Measurements from ENCODE around the gene ABHD15.

Gene ABHD15, protein sequence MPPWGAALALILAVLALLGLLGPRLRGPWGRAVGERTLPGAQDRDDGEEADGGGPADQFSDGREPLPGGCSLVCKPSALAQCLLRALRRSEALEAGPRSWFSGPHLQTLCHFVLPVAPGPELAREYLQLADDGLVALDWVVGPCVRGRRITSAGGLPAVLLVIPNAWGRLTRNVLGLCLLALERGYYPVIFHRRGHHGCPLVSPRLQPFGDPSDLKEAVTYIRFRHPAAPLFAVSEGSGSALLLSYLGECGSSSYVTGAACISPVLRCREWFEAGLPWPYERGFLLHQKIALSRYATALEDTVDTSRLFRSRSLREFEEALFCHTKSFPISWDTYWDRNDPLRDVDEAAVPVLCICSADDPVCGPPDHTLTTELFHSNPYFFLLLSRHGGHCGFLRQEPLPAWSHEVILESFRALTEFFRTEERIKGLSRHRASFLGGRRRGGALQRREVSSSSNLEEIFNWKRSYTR

DNA sequence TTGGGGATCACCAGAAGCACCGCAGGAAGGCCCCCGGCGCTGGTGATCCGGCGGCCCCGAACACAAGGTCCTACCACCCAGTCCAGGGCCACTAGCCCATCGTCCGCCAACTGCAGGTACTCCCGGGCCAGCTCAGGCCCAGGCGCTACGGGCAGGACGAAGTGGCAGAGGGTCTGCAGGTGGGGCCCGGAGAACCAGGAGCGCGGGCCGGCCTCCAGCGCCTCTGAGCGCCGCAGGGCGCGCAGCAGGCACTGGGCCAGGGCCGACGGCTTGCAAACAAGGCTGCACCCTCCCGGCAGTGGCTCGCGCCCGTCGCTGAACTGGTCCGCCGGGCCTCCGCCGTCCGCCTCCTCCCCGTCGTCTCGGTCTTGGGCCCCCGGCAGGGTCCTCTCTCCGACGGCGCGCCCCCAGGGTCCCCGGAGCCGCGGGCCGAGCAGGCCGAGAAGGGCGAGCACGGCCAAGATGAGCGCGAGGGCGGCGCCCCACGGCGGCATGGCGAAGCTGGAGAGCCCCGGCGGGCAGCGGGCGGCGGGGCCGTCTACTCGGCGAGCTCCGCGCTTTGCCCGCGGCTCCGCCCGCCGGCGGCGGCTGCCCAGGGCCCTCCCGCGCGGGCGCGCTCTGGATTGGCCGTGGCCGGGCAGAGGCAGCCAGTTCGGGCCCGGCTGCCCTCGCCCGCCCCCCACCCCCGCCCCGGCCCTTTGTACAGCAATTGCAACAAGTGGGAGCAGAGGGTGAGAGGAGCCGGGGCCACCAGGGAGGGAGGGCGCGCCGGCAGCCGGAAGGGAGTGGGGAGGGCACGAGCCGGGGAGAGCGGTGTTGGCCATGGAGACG, at the start of gene ABHD15:
ABHD15 (minus strand) TSS at position 565 of the 831 bp plus-strand sequence; CDS start at position 494, 71 bp downstream.
- TF ChIP-seq MYC (IDR thresholded peaks at IDR 0.05; ENCODE audit: low read depth, low read length), result no peak
- TF ChIP-seq, protein P1, sequence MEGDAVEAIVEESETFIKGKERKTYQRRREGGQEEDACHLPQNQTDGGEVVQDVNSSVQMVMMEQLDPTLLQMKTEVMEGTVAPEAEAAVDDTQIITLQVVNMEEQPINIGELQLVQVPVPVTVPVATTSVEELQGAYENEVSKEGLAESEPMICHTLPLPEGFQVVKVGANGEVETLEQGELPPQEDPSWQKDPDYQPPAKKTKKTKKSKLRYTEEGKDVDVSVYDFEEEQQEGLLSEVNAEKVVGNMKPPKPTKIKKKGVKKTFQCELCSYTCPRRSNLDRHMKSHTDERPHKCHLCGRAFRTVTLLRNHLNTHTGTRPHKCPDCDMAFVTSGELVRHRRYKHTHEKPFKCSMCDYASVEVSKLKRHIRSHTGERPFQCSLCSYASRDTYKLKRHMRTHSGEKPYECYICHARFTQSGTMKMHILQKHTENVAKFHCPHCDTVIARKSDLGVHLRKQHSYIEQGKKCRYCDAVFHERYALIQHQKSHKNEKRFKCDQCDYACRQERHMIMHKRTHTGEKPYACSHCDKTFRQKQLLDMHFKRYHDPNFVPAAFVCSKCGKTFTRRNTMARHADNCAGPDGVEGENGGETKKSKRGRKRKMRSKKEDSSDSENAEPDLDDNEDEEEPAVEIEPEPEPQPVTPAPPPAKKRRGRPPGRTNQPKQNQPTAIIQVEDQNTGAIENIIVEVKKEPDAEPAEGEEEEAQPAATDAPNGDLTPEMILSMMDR (IDR thresholded peaks at IDR 0.05; ENCODE audit: low read depth, low read length), result no peak
- TF ChIP-seq POLR2A (IDR thresholded peaks at IDR 0.05; ENCODE audit: extremely low read depth, insufficient read length), result peak; percentile 52
- TF ChIP-seq, protein P2, sequence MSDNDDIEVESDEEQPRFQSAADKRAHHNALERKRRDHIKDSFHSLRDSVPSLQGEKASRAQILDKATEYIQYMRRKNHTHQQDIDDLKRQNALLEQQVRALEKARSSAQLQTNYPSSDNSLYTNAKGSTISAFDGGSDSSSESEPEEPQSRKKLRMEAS (IDR thresholded peaks at IDR 0.05; ENCODE audit: low read depth, low read length), result no peak; the same call in 1 of the 2 replicates
- peak; percentile 89 for DNase-seq (ENCODE audit: low read depth)
- H3K4me3 ChIP-seq (ENCODE audit: low read depth, low read length), result peak within 1 kb of the TSS; percentile 83

DNA sequence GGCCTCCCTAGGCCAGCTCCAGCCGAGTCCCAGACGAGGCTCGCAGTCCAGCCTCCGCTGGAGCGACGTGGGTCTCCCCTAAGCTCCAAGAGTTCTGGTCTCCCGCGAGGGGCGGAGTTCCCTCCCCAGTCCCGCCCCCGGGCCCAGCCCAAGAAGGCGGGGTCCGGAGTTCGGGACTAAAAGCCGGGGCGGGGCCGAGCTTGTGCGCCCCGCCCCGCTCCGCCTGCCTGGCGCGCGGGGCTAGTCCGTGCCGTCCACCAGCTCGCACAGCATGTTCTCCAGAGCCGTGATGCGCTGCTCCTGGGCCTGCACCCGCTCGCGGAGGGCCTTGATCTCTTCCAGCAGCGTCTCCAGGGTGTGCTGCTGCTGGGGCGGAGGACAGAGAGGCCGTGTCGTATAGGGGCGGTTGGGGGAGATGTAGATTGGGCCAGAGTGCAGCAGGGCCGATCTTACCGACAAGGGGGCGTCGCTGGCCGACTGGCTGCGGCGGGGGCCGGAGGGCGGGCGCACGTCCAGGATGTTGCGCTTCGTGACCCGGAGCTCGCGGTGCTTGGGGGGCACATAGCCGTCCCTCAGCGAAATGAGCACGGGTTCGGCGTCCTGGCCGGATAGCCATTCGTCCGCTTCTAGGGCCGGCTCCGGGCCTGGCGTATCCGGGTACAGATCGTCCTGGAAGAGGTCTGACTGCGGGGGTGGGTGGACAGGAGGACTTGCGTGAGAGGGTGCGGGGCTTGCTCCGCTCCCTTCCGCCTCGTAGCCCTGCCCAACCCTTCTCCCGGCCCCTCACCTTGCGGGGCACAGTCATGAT, 48.9 kb upstream of the ABHD15 start:
- H3K4me3 ChIP-seq (ENCODE audit: low read depth, low read length), result peak overlapping the region; percentile 21
- TF ChIP-seq MYC (IDR thresholded peaks at IDR 0.05; ENCODE audit: low read depth, low read length) (no peak), POLR2A (IDR thresholded peaks at IDR 0.05; ENCODE audit: extremely low read depth, insufficient read length) (no peak)
- TF ChIP-seq, protein P1 (IDR thresholded peaks at IDR 0.05; ENCODE audit: low read depth, low read length), result no peak
- TF ChIP-seq, protein P2 (IDR thresholded peaks at IDR 0.05; ENCODE audit: low read depth, low read length), result no peak
- DNase-seq (ENCODE audit: low read depth), result peak; percentile 89

DNA sequence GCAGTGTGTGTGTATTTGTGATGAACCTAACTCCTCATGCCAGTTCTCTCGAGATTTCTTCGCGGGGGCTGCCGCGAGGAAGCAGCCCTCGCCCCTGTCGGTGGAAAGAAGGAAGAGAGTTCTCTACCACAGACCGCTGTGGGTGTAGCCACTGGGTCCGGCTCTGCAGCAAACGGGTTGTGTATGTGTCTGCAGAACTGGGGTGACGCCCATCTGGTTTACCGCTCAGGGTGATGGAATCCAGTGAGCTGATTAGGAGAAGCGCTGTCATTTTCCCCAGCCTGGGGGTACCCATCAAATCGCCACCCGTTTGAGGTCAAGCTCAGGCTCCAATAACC, 48.2 kb upstream of the ABHD15 start:
- TF ChIP-seq POLR2A (IDR thresholded peaks at IDR 0.05; ENCODE audit: extremely low read depth, insufficient read length) (no peak), MYC (IDR thresholded peaks at IDR 0.05; ENCODE audit: low read depth, low read length) (no peak)
- TF ChIP-seq, protein P1 (IDR thresholded peaks at IDR 0.05; ENCODE audit: low read depth, low read length), result no peak
- TF ChIP-seq, protein P2 (IDR thresholded peaks at IDR 0.05; ENCODE audit: low read depth, low read length), result no peak
- peak overlapping the region; percentile 21 for H3K4me3 ChIP-seq (ENCODE audit: low read depth, low read length)
- peak; percentile 62 for DNase-seq (ENCODE audit: low read depth)

DNA sequence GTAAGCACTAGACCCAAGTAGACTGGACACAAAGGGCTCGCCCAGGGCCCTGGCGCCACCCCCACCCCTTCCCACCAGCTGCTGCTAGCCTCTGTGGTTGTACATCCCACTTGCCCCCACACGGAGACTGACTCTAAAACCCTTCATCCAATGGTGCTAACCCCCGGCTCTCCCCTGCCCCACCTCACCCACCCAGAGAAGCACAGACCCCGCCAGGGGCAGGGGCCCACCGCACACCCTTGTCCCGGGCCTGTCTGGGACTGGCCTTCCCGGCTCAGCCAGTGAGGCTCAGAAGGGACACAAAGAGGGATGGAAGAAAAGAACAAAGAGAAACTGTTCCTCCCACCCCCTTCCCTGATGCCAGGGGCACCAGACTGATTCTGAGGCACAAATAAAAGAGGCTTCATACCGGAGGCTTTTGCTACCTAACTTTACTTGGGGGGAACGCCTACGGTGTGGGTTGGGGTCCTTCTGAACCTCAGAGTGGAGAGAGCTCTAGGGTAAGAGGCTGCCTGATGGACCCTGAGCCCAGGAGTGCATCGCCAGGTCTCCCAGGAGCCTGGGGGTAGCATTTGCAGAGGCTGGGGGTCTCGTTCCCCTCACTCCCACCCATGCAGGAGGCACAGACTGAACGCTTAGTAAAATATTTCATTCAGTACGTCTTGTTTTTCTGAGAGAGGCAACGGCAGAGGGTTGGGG, 47.7 kb upstream of the ABHD15 start:
- no peak for DNase-seq (ENCODE audit: low read depth)
- TF ChIP-seq, protein P2 (IDR thresholded peaks at IDR 0.05; ENCODE audit: low read depth, low read length), result no peak
- TF ChIP-seq POLR2A (IDR thresholded peaks at IDR 0.05; ENCODE audit: extremely low read depth, insufficient read length) (no peak), MYC (IDR thresholded peaks at IDR 0.05; ENCODE audit: low read depth, low read length) (no peak)
- TF ChIP-seq, protein P1 (IDR thresholded peaks at IDR 0.05; ENCODE audit: low read depth, low read length), result no peak
- no peak overlapping the region for H3K4me3 ChIP-seq (ENCODE audit: low read depth, low read length)

DNA sequence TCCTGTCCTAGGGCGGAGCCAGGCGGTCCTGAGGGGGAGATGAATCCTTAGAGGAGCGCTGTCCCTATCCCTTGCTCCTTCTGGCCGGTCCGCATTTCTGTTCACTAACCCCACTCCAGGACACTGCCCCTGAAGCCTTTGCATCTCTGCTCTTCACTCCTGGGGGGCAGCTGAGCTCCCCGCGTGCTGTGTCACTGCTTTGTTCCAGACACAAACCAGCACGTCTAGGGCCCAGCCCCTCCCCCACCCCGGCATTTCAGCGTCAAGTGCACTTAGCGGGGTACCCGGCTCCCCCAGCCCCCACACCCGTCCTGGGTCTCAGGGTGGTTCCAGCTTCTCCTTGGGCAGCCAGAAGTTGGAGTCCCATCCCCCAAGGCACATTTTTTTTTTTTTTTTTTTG, 47.0 kb upstream of the ABHD15 start:
- no peak for DNase-seq (ENCODE audit: low read depth)
- no peak for TF ChIP-seq MYC (IDR thresholded peaks at IDR 0.05; ENCODE audit: low read depth, low read length)
- H3K4me3 ChIP-seq (ENCODE audit: low read depth, low read length), result no peak overlapping the region
